ENCODE data around the gene SLC36A1.
A peak's percentile ranks its signal among the peaks of the same experiment; 100 is the strongest.

SLC36A1 gene

GRCh38 chr5:151517122-151517920 is 69.9 kb downstream of the SLC36A1 start:
- no peak for TF ChIP-seq CTCF (IDR thresholded peaks at IDR 0.05; ENCODE audit: extremely low read depth, missing control alignments)

GRCh38 chr5:151520294-151520693 is 72.9 kb downstream of the SLC36A1 start:
- TF ChIP-seq CTCF (IDR thresholded peaks at IDR 0.05; ENCODE audit: extremely low read depth, missing control alignments), result no peak
- no peak for DNase-seq (ENCODE audit: low spot score)

More at GRCh38 chr5:151517122-151517920, 69.9 kb downstream of the SLC36A1 start:
- DNase-seq (ENCODE audit: low spot score), result no peak

GRCh38 chr5:151522226-151522625 is 74.8 kb downstream of the SLC36A1 start:
- no peak for DNase-seq (ENCODE audit: low spot score)

GRCh38 chr5:151523335-151523734 is 75.9 kb downstream of the SLC36A1 start:
- DNase-seq (ENCODE audit: low spot score), result peak; percentile 81
- TF ChIP-seq CTCF (IDR thresholded peaks at IDR 0.05; ENCODE audit: extremely low read depth, missing control alignments), result peak; percentile 49

More at GRCh38 chr5:151522226-151522625, 74.8 kb downstream of the SLC36A1 start:
- TF ChIP-seq CTCF (IDR thresholded peaks at IDR 0.05; ENCODE audit: extremely low read depth, missing control alignments), result no peak

- no peak for TF ChIP-seq CTCF (IDR thresholded peaks at IDR 0.05; ENCODE audit: extremely low read depth, missing control alignments)
- DNase-seq (ENCODE audit: low spot score), result no peak
Observed at GRCh38 chr5:151528153-151528552, 80.8 kb downstream of the SLC36A1 start.

- DNase-seq (ENCODE audit: low spot score), result no peak
- TF ChIP-seq CTCF (IDR thresholded peaks at IDR 0.05; ENCODE audit: extremely low read depth, missing control alignments), result no peak
Observed at GRCh38 chr5:151528996-151529395, 81.6 kb downstream of the SLC36A1 start.

GRCh38 chr5:151531581-151531980 is 84.2 kb downstream of the SLC36A1 start:
- no peak for TF ChIP-seq CTCF (IDR thresholded peaks at IDR 0.05; ENCODE audit: extremely low read depth, missing control alignments)
- no peak for DNase-seq (ENCODE audit: low spot score)
